WERI-Rb-1 (cell line): Measurements from ENCODE around the gene FLYWCH1.

Experiments used
- DNase-seq: peaks from one replicate; pipeline ENCODE4 v3.0.0-alpha.2; 2020
- H3K27ac ChIP-seq: fragments of 250-450 bp; sonication (Bioruptor Pico); 2 replicates; pipeline ENCODE4 v1.5.1; 2020; ENCODE audit warnings: mild to moderate bottlenecking, moderate library complexity
- H3K27me3 ChIP-seq: fragments of 250-450 bp; sonication (Bioruptor Pico); 2 replicates; pipeline ENCODE4 v1.5.1; 2021; ENCODE audit warnings: mild to moderate bottlenecking, low read depth, moderate library complexity; ENCODE audit not compliant: insufficient read depth, severe bottlenecking
- H3K36me3 ChIP-seq: fragments of 250-450 bp; sonication (Bioruptor Pico); 2 replicates; pipeline ENCODE4 v1.5.1; 2020; ENCODE audit warnings: mild to moderate bottlenecking, moderate library complexity
- H3K4me3 ChIP-seq: 2 replicates; pipeline ENCODE4 v1.5.1; 2011; ENCODE audit warnings: low read depth, mild to moderate bottlenecking, control low read depth, low read length
- H3K9me3 ChIP-seq: fragments of 250-450 bp; sonication (Bioruptor Pico); 2 replicates; pipeline ENCODE4 v1.5.1; 2021; ENCODE audit warnings: mild to moderate bottlenecking, moderate library complexity; ENCODE audit not compliant: severe bottlenecking
- CTCF ChIP-seq: IDR thresholded peaks from 2 replicates; pipeline ENCODE4 v1.5.1; 2011; ENCODE audit warnings: low read depth, mild to moderate bottlenecking, control low read depth, inconsistent platforms, low read length

The FLYWCH1 gene

GRCh38 chr16:2963723-2964474, 52.2 kb downstream of the FLYWCH1 start, which contains the start of gene KREMEN2:
Gene KREMEN2 (plus strand): TSS chr16:2964275. CDS start chr16:2964521, 246 bp downstream.
- DNase-seq: peak; percentile 96
- TF ChIP-seq CTCF: peak; percentile 37; the same call in 1 of the 2 replicates
- H3K9me3 ChIP-seq: peaks cover 3% of the 10 kb centered on the region
- peaks cover 24% of the 10 kb centered on the region for H3K36me3 ChIP-seq
- no peaks in the 10 kb centered on the region for H3K27me3 ChIP-seq
- H3K4me3 ChIP-seq: peak within 1 kb of the TSS; percentile 62
- H3K27ac ChIP-seq: peak within 1 kb of the TSS; percentile 87

- H3K27me3 ChIP-seq: no peaks in the 10 kb centered on the region
- no peak for TF ChIP-seq CTCF
- DNase-seq: peak; percentile 97
- H3K27ac ChIP-seq: peak overlapping the region; percentile 87
- H3K36me3 ChIP-seq: peaks cover 26% of the 10 kb centered on the region
- peaks cover 3% of the 10 kb centered on the region for H3K9me3 ChIP-seq
- peak overlapping the region; percentile 62 for H3K4me3 ChIP-seq
Observed at GRCh38 chr16:2964475-2965336, 53.0 kb downstream of the FLYWCH1 start.

- DNase-seq: peak; percentile 7
- Histone ChIP-seq H3K36me3 (peaks cover 41% of the 10 kb centered on the region), H3K9me3 (peaks cover 3% of the 10 kb centered on the region), H3K27me3 (no peaks in the 10 kb centered on the region), H3K4me3 (no peak overlapping the region), H3K27ac (no peak overlapping the region; the same call in 1 of the 2 replicates)
- TF ChIP-seq CTCF: no peak
Observed at GRCh38 chr16:2966043-2966807, 54.5 kb downstream of the FLYWCH1 start.

- no peak for TF ChIP-seq CTCF
- H3K4me3 ChIP-seq: no peak overlapping the region
- H3K36me3 ChIP-seq: peaks cover 47% of the 10 kb centered on the region
- no peak for DNase-seq
- H3K27me3 ChIP-seq: no peaks in the 10 kb centered on the region
- H3K27ac ChIP-seq: no peak overlapping the region
- peaks cover 3% of the 10 kb centered on the region for H3K9me3 ChIP-seq
Observed at GRCh38 chr16:2966808-2967191, 55.1 kb downstream of the FLYWCH1 start.

GRCh38 chr16:2967211-2967631, 55.5 kb downstream of the FLYWCH1 start:
- TF ChIP-seq CTCF: no peak
- peak overlapping the region; percentile 96 for H3K27ac ChIP-seq
- H3K27me3 ChIP-seq: no peaks in the 10 kb centered on the region
- no peak for DNase-seq
- H3K36me3 ChIP-seq: peaks cover 51% of the 10 kb centered on the region
- no peak overlapping the region for H3K4me3 ChIP-seq
- peaks cover 3% of the 10 kb centered on the region for H3K9me3 ChIP-seq
